Mucosa of descending colon (tissue), 3 donors: ENCODE results near the gene KRTAP6-2. TPM values are rescaled to one million over a fixed set of nuclear protein-coding genes. Genes with fewer than 3 reads are reported as not detected.

Source experiments
- ATAC-seq: fragments of 200-7000 bp; cut with Tn5 transposase; one replicate; pipeline ENCODE4 v1.9.1; 2020; ENCODE audit warnings: mild to moderate bottlenecking, moderate library complexity
- DNase-seq, 3 donors: peaks; one replicate each; pipeline ENCODE4 v3.0.0-alpha.2; 2020
- H3K36me3 ChIP-seq: fragments of 200-600 bp; one replicate; pipeline ENCODE4 v1.8.0; 2021; ENCODE audit warnings: low read depth, mild to moderate bottlenecking
- H3K4me1 ChIP-seq: fragments of 200-600 bp; one replicate; pipeline ENCODE4 v1.8.0; 2021; ENCODE audit warnings: low read depth, mild to moderate bottlenecking
- H3K4me3 ChIP-seq: fragments of 200-600 bp; one replicate; pipeline ENCODE4 v1.8.0; 2021; ENCODE audit warnings: mild to moderate bottlenecking
- H3K9me3 ChIP-seq: fragments of 200-600 bp; one replicate; pipeline ENCODE4 v1.8.0; 2021; ENCODE audit warnings: mild to moderate bottlenecking
- CTCF ChIP-seq: fragments of 200-600 bp; IDR thresholded peaks from one replicate; pipeline ENCODE4 v1.8.0; 2022; ENCODE audit warnings: antibody characterized with exemption, mild to moderate bottlenecking
- intact Hi-C, 2 donors: fragments of 100-400 bp; cut with DNase I in 1 of 2; cut with micrococcal nuclease in 1 of 2; formaldehyde crosslinking; loops; one replicate each; pipeline versions ENCODE4 v1.11.0 to v1.11.1; 2022; cut with DNase I, micrococcal nuclease
- total RNA-seq, 3 donors: library from RNA; stranded (reverse); fragmentation: NEBNext Ultra II Directional in 2 of 3; extraction: Animal tissue kit (Norgen Biotek cat#: 25700) in 2 of 3; gene quantifications; one replicate each; pipeline versions ENCODE4 v1.2.1 to v1.2.4, GENCODE V29; 2021 to 2023
- donor health status: DM: no; HTN: no; CAD: no; lungs with moderate emphysema.
- donor health status: DM: no; HTN: no; CAD: no.
- donor health status: DM: no; HTN: yes; CAD: no.

The KRTAP6-2 gene
- total RNA-seq, 3 donors from 2014 or later = not detected

GRCh38 chr21:30555095-30555494 is 43.6 kb downstream of the KRTAP6-2 start:
- ATAC-seq (no peak), DNase-seq (no peak)
- TF ChIP-seq CTCF = no peak
- peaks cover 69% of the 10 kb centered on the region for H3K9me3 ChIP-seq
- no peaks in the 10 kb centered on the region for H3K4me1 ChIP-seq
- no peaks in the 10 kb centered on the region for H3K36me3 ChIP-seq
- no peak overlapping the region for H3K4me3 ChIP-seq
- intact Hi-C loops = no loop called here

- Histone ChIP-seq H3K9me3 (peaks cover 71% of the 10 kb centered on the region), H3K36me3 (no peaks in the 10 kb centered on the region), H3K4me3 (no peak overlapping the region), H3K4me1 (no peaks in the 10 kb centered on the region)
- ATAC-seq (no peak), DNase-seq (no peak)
- intact Hi-C loops = no loop called here
- TF ChIP-seq CTCF = no peak
Measured at GRCh38 chr21:30552782-30553181, 45.9 kb downstream of the KRTAP6-2 start.

Other genes starting within 250 kb of the KRTAP6-2 start
- 10 to 100 TPM in 1 of 3 donors, 1 to 10 TPM in 1, under 1 TPM in 1; 0.47 to 15.0 (median 2.9) TPM for gene KRTAP13-2, start 226.6 kb downstream of the KRTAP6-2 start, total RNA-seq
- gene KRTAP13-1, start 202.9 kb downstream of the KRTAP6-2 start, total RNA-seq = not detected
- not detected for gene KRTAP13-3, start 173.0 kb downstream of the KRTAP6-2 start, total RNA-seq
- not detected for gene KRTAP13-4, start 168.7 kb downstream of the KRTAP6-2 start, total RNA-seq
- not detected for gene KRTAP15-1, start 158.6 kb downstream of the KRTAP6-2 start, total RNA-seq
- not detected for gene KRTAP19-1, start 118.5 kb downstream of the KRTAP6-2 start, total RNA-seq
- gene KRTAP19-2, start 111.5 kb downstream of the KRTAP6-2 start, total RNA-seq = not detected
- gene KRTAP19-3, start 106.9 kb downstream of the KRTAP6-2 start, total RNA-seq = not detected
- not detected for gene KRTAP19-4, start 101.7 kb downstream of the KRTAP6-2 start, total RNA-seq
- not detected for gene KRTAP19-5, start 96.8 kb downstream of the KRTAP6-2 start, total RNA-seq
- gene KRTAP19-6, start 57.0 kb downstream of the KRTAP6-2 start, total RNA-seq = not detected
- gene KRTAP19-7, start 37.6 kb downstream of the KRTAP6-2 start, total RNA-seq = not detected
- gene KRTAP22-2, start 8.5 kb downstream of the KRTAP6-2 start, total RNA-seq = not detected
- not detected for gene KRTAP6-3, start 6.5 kb downstream of the KRTAP6-2 start, total RNA-seq
- not detected for gene KRTAP22-1, start 2.2 kb upstream of the KRTAP6-2 start, total RNA-seq
- gene KRTAP6-1, start 15.0 kb upstream of the KRTAP6-2 start, total RNA-seq = not detected
- gene KRTAP20-1, start 17.5 kb upstream of the KRTAP6-2 start, total RNA-seq = not detected
- not detected for gene KRTAP20-4, start 21.7 kb upstream of the KRTAP6-2 start, total RNA-seq
- gene KRTAP20-2, start 36.3 kb upstream of the KRTAP6-2 start, total RNA-seq = not detected
- not detected for gene KRTAP20-3, start 44.0 kb upstream of the KRTAP6-2 start, total RNA-seq
- gene KRTAP21-3, start 119.9 kb upstream of the KRTAP6-2 start, total RNA-seq = not detected
- not detected for gene KRTAP21-2, start 148.4 kb upstream of the KRTAP6-2 start, total RNA-seq
- gene KRTAP21-1, start 156.5 kb upstream of the KRTAP6-2 start, total RNA-seq = not detected
- not detected for gene KRTAP8-1, start 214.4 kb upstream of the KRTAP6-2 start, total RNA-seq
- gene KRTAP7-1, start 230.9 kb upstream of the KRTAP6-2 start, total RNA-seq = not detected